IPS DF 6.9 (cell line): ENCODE measurements around the gene CEL.
"Not testable (repeated sequence)": the region's sequence is repeated elsewhere in the genome, so short reads cannot be mapped to it uniquely, and the experiment has no call there.

Experiments
- DNase-seq: peaks from one replicate; pipeline ENCODE4 v3.0.0-alpha.2; 2013; ENCODE audit warnings: low read depth, low spot score
- H3K27ac ChIP-seq: one replicate; pipeline ENCODE4 v1.5.1; 2013; ENCODE audit warnings: low read length, control low read depth
- H3K27me3 ChIP-seq: 2 replicates; pipeline ENCODE4 v1.6.1; 2013; ENCODE audit warnings: mild to moderate bottlenecking, low read length; ENCODE audit not compliant: control insufficient read depth, insufficient read depth
- H3K36me3 ChIP-seq: 2 replicates; pipeline ENCODE4 v1.6.1; 2013; ENCODE audit warnings: low read length; ENCODE audit not compliant: control insufficient read depth, insufficient read depth
- H3K4me1 ChIP-seq: 2 replicates; pipeline ENCODE4 v1.6.1; 2013; ENCODE audit warnings: low read length; ENCODE audit not compliant: control insufficient read depth, insufficient read depth
- H3K4me3 ChIP-seq: 2 replicates; pipeline ENCODE4 v1.5.1; 2013; ENCODE audit warnings: mild to moderate bottlenecking, low read length
- H3K9me3 ChIP-seq: 2 replicates; pipeline ENCODE4 v1.6.1; 2013; ENCODE audit warnings: low read length, inconsistent platforms; ENCODE audit not compliant: control insufficient read depth, insufficient read depth
- WGBS: extraction: QIAGEN DNeasy Blood & Tissue Kit; methylation state at CpG from one replicate; pipeline ENCODE4 v1.1.7; 2013; ENCODE audit warnings: mixed read lengths, missing lambda C conversion rate; ENCODE audit not compliant: insufficient read length, insufficient coverage; 5-methylcytosine and 5-hydroxymethylcytosine counted together

The CEL gene

GRCh38 chr9:133071484-133072150, 9.8 kb downstream of the CEL start:
- no peak overlapping the region for H3K27ac ChIP-seq
- no peak overlapping the region for H3K4me3 ChIP-seq
- no peaks in the 10 kb centered on the region for H3K27me3 ChIP-seq
- no peaks in the 10 kb centered on the region for H3K9me3 ChIP-seq
- no peaks in the 10 kb centered on the region for H3K4me1 ChIP-seq
- no peak for DNase-seq
- no peaks in the 10 kb centered on the region for H3K36me3 ChIP-seq
- no CpG with 5 or more reads among the region's 33 CpGs for WGBS

- not testable (repeated sequence) for H3K36me3 ChIP-seq, H3K4me1 ChIP-seq, H3K27me3 ChIP-seq, DNase-seq, H3K9me3 ChIP-seq, H3K27ac ChIP-seq, H3K4me3 ChIP-seq
- no CpG with 5 or more reads among the region's 5 CpGs for WGBS
These were observed 10.4 kb downstream of the CEL start for GRCh38 chr9:133072210-133072609.

- Histone ChIP-seq H3K4me3 (no peak overlapping the region), H3K36me3 (no peaks in the 10 kb centered on the region), H3K27me3 (no peaks in the 10 kb centered on the region), H3K27ac (no peak overlapping the region), H3K9me3 (no peaks in the 10 kb centered on the region), H3K4me1 (no peaks in the 10 kb centered on the region)
- no CpG with 5 or more reads among the region's 12 CpGs for WGBS
- DNase-seq: no peak
These were observed 11.6 kb downstream of the CEL start for GRCh38 chr9:133073086-133074014.

GRCh38 chr9:133074111-133074651, 12.4 kb downstream of the CEL start:
- DNase-seq: no peak
- Histone ChIP-seq H3K9me3 (no peaks in the 10 kb centered on the region), H3K27ac (no peak overlapping the region), H3K4me3 (no peak overlapping the region), H3K27me3 (no peaks in the 10 kb centered on the region), H3K4me1 (no peaks in the 10 kb centered on the region), H3K36me3 (no peaks in the 10 kb centered on the region)
- no CpG with 5 or more reads among the region's 8 CpGs for WGBS

- no peak for DNase-seq
- H3K4me3 ChIP-seq: no peak overlapping the region
These were observed 14.3 kb downstream of the CEL start for GRCh38 chr9:133075925-133076630.

GRCh38 chr9:133076691-133077090, 14.9 kb downstream of the CEL start:
- no CpG with 5 or more reads among the region's 4 CpGs for WGBS
- H3K27ac ChIP-seq: no peak overlapping the region

More at GRCh38 chr9:133075925-133076630, 14.3 kb downstream of the CEL start:
- Histone ChIP-seq H3K4me1 (no peaks in the 10 kb centered on the region), H3K27me3 (no peaks in the 10 kb centered on the region), H3K9me3 (no peaks in the 10 kb centered on the region), H3K36me3 (no peaks in the 10 kb centered on the region), H3K27ac (no peak overlapping the region)
- no CpG with 5 or more reads among the region's 4 CpGs for WGBS

GRCh38 chr9:133078486-133078885, 16.7 kb downstream of the CEL start:
- WGBS: no CpG with 5 or more reads among the region's 14 CpGs
- no peak for DNase-seq
- Histone ChIP-seq H3K4me1 (no peaks in the 10 kb centered on the region), H3K4me3 (no peak overlapping the region), H3K27me3 (no peaks in the 10 kb centered on the region), H3K27ac (no peak overlapping the region), H3K9me3 (no peaks in the 10 kb centered on the region), H3K36me3 (no peaks in the 10 kb centered on the region)

More at GRCh38 chr9:133076691-133077090, 14.9 kb downstream of the CEL start:
- Histone ChIP-seq H3K36me3 (no peaks in the 10 kb centered on the region), H3K4me3 (no peak overlapping the region), H3K4me1 (no peaks in the 10 kb centered on the region), H3K27me3 (no peaks in the 10 kb centered on the region), H3K9me3 (no peaks in the 10 kb centered on the region)
- no peak for DNase-seq

GRCh38 chr9:133080161-133080560, 18.4 kb downstream of the CEL start:
- DNase-seq: no peak
- no peaks in the 10 kb centered on the region for H3K9me3 ChIP-seq
- H3K4me1 ChIP-seq: no peaks in the 10 kb centered on the region
- H3K27ac ChIP-seq: no peak overlapping the region
- no peaks in the 10 kb centered on the region for H3K36me3 ChIP-seq
- no peaks in the 10 kb centered on the region for H3K27me3 ChIP-seq
- WGBS: no CpG with 5 or more reads among the region's 7 CpGs
- H3K4me3 ChIP-seq: no peak overlapping the region

GRCh38 chr9:133080786-133081779, 19.3 kb downstream of the CEL start:
- H3K9me3 ChIP-seq, DNase-seq, H3K36me3 ChIP-seq, H3K27me3 ChIP-seq, H3K27ac ChIP-seq, H3K4me3 ChIP-seq, H3K4me1 ChIP-seq: not testable (repeated sequence)
- no CpG with 5 or more reads among the region's 18 CpGs for WGBS
